ENCODE data around the gene MYO7B. TPM values are rescaled to one million over a fixed set of nuclear protein-coding genes. Genes with fewer than 3 reads are reported as not detected.

Gene MYO7B
- total RNA-seq, 2 donors from 2014 or later, result 0.52 to 0.67 TPM

DNA sequence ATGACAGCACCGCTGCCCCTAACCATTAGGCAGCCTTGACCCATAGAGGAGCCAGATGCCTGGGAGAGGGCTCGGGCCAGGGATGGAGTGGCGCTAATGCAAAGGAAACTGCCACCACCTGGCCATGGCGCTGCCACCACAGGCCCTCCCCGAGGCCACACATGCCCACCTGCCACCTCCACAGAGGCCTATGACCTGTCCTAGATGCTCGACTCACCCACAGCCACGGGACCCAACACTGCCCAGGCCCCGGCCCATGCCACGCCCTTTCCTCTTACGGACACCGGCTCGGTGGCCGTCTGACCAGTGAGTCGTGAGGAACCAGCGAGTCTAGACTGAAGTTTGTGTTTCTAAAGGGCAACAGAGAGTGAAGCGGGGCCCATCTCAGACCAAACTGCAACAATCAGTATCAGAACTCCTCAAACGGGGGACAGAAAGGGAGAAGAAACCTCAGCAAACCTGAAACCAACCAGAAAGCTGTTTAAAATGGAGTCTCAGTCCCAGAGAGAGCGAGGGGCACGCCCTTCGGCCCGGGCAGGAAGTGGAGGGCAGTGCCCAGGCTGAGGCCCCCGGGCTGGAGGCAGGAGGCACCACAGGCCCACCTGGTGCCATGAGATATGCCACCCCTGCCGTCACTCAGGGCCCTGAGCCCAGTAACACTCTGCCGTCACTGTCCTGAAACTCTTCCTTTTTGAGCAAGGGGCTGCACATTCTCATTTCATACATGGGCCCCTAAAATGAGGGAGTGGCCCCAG lies 111.2 kb downstream of the MYO7B start:
- DNase-seq (ENCODE audit: low spot score), result no peak
- Histone ChIP-seq H3K4me3 (no peak overlapping the region), H3K36me3 (peaks cover 53% of the 10 kb centered on the region), H3K27me3 (no peaks in the 10 kb centered on the region), H3K9me3 (no peaks in the 10 kb centered on the region), H3K27ac (peak overlapping the region; percentile 65 to 78), H3K4me1 (peaks cover 0 to 86% of the 10 kb centered on the region in 2 donors)
- TF ChIP-seq, protein P1, sequence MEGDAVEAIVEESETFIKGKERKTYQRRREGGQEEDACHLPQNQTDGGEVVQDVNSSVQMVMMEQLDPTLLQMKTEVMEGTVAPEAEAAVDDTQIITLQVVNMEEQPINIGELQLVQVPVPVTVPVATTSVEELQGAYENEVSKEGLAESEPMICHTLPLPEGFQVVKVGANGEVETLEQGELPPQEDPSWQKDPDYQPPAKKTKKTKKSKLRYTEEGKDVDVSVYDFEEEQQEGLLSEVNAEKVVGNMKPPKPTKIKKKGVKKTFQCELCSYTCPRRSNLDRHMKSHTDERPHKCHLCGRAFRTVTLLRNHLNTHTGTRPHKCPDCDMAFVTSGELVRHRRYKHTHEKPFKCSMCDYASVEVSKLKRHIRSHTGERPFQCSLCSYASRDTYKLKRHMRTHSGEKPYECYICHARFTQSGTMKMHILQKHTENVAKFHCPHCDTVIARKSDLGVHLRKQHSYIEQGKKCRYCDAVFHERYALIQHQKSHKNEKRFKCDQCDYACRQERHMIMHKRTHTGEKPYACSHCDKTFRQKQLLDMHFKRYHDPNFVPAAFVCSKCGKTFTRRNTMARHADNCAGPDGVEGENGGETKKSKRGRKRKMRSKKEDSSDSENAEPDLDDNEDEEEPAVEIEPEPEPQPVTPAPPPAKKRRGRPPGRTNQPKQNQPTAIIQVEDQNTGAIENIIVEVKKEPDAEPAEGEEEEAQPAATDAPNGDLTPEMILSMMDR (IDR thresholded peaks at IDR 0.05), result no peak

DNA sequence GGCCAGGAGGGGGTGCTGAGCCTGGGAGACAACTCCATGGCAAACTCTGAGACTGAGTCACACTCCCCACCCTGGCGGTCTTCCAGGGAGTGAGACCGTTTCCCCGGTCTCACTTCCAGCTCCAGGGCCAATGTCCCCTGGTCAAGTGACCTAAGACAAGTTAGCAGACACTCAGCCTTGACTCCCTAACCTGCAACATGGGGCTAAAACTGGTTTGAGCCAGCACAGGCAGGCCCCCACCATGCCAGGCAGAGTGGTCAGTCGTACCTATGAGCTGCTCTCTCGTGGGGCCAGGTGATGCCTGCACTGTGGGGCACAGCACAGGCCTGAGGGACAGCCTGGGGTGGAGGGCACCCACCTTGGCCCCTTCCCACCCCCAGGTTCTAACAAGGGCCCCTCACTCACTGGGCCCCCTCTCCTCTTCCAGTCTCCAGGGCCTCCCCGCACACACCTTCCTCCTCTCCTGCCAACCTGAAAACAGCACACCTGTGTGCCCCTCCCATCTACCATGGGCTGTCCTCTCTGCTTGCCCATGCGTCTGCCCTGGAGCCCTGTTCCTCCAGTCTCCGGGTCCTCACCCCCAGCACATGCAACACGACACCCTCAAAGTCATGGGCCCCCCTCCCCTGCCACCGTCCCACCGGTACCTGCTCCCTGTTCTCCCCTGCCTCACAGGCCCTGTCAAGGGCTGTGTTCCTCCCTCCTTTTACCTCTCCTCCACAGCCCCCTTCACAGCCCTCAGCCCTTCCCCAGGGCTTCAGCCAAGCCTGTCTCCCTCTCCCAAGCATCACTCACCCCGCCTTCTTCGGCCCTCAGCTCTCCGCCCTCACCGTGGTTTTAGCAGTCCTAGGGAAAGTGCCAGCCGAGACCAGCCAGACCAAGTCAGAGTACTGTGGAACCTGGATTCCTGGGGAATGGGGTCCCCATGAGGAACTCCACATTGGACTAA lies 112.0 kb downstream of the MYO7B start:
- no peaks in the 10 kb centered on the region for H3K9me3 ChIP-seq
- H3K36me3 ChIP-seq, result peaks cover 51% of the 10 kb centered on the region
- no peaks in the 10 kb centered on the region for H3K27me3 ChIP-seq
- TF ChIP-seq, protein P1 (IDR thresholded peaks at IDR 0.05), result no peak
- H3K4me1 ChIP-seq, result peaks cover 0 to 87% of the 10 kb centered on the region in 2 donors
- H3K27ac ChIP-seq, result peak overlapping the region; percentile 65 to 78
- H3K4me3 ChIP-seq, result no peak overlapping the region
- DNase-seq (ENCODE audit: low spot score), result no peak

DNA sequence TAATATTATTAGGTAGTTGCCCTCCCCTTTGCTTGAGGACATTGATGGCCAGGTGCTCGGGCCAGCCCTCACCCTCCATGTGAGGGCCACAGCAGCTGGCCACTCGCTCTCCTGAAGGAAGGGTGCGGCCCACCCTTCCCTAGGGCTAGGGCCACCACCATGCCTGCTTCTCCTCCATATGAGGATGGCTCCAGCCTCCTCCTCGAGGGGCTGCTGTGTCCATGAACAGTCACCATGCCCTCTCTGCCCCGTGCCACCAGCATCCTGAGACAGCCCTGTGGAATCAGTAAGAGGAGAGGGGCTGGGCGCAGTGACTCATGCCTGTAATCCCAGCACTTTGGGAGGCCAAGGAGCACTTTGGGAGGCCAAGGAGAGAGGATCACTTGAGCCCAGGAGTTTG lies 112.8 kb downstream of the MYO7B start:
- DNase-seq (ENCODE audit: low spot score), result no peak
- Histone ChIP-seq H3K4me3 (no peak overlapping the region), H3K4me1 (peaks cover 0 to 87% of the 10 kb centered on the region in 2 donors), H3K27me3 (no peaks in the 10 kb centered on the region), H3K36me3 (peaks cover 52% of the 10 kb centered on the region), H3K9me3 (no peaks in the 10 kb centered on the region), H3K27ac (peak overlapping the region in 1 of 2 donors; percentile 65)
- TF ChIP-seq, protein P1 (IDR thresholded peaks at IDR 0.05), result no peak

DNA sequence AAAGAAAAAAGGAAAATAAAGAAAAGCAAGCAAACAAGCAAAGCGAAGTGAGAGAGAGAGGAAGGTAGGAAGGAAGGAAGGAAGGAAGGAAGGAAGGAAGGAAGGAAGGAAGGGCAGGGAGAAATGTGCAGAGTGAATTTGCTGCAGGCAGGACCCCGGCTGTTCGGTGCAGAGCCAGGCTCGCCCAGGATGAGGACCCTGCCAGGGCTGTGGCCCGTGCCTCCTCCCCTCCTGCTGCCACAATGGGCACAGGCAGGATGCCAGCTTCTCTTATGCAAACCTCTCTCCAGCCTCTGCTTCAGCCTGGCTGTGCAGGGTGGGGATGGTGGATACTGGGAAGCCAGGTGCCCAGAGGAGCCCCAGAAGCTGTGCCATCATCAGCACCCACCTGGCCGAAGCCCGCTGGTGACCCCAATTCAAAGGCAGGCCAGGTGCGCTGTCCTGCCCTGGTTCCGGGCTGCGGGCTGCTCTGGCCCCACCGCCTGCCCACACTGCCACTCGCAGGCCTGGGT lies 113.7 kb downstream of the MYO7B start:
- peaks cover 0 to 87% of the 10 kb centered on the region in 2 donors for H3K4me1 ChIP-seq

DNA sequence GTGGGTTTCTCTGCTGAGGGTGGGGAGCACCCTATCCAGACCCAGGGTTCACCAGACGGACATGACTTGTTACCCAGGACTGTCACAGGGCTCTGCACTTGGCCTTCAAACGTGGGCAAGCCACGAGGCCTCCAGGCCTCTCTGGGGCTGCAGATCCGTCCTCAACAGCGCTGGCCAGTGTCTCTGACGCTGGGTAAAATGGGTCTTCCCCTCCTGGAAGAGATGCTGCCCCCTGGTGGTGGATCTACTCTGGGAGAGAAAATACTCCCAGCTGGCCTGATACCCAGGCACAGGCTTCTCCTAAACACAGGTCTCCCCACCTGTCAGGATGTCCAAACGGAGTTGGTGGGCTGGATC lies 114.2 kb downstream of the MYO7B start:
- Histone ChIP-seq H3K36me3 (peaks cover 58% of the 10 kb centered on the region), H3K9me3 (no peaks in the 10 kb centered on the region), H3K4me3 (no peak overlapping the region), H3K27ac (peak overlapping the region; percentile 82 to 88), H3K4me1 (peaks cover 0 to 87% of the 10 kb centered on the region in 2 donors), H3K27me3 (no peaks in the 10 kb centered on the region)
- TF ChIP-seq, protein P1 (IDR thresholded peaks at IDR 0.05), result peak; percentile 75 to 93
- peak; percentile 90 for DNase-seq (ENCODE audit: low spot score)

More for the DNA sequence above, 113.7 kb downstream of the MYO7B start:
- no peak for DNase-seq (ENCODE audit: low spot score)
- Histone ChIP-seq H3K27me3 (no peaks in the 10 kb centered on the region), H3K4me3 (no peak overlapping the region), H3K27ac (peak overlapping the region; percentile 82 to 88), H3K36me3 (peaks cover 57% of the 10 kb centered on the region), H3K9me3 (no peaks in the 10 kb centered on the region)
- TF ChIP-seq, protein P1 (IDR thresholded peaks at IDR 0.05), result no peak

All from right atrium auricular region (tissue), 2 donors.